CD4-positive, alpha-beta T cell treated with Interferon gamma for 1 hour (primary cell): Measurements from ENCODE around the gene C1orf167.

Source experiments
- DNase-seq: peaks from one replicate; pipeline ENCODE4 v3.0.0-alpha.2; 2020

C1orf167 gene

GRCh38 chr1:11761988-11762406 is at the start of gene C1orf167:
Gene C1orf167, plus strand, starts transcription at chr1:11762193. Its CDS starts 2,208 bp downstream, at chr1:11764401.
- peak; percentile 12 for DNase-seq

DNA sequence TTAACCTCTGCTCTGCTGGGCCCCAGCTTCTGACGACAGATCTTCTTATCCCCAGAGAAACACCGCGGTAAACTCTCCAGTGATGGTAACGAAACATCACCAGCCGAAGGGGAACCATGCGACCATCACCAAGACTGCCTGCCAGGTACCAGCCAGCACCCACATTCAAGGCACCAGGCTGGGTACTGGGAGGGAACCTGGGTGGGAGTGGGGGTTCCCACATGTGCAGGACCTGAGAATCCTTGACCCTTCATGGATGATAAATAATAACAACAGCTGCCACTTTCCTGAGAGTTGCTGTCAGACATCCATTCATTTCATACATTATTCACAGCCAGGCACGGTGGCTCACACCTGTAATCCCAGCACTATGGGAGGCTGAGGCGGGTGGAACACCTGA is 49.7 kb upstream of the C1orf167 start:
- no peak for DNase-seq

DNA sequence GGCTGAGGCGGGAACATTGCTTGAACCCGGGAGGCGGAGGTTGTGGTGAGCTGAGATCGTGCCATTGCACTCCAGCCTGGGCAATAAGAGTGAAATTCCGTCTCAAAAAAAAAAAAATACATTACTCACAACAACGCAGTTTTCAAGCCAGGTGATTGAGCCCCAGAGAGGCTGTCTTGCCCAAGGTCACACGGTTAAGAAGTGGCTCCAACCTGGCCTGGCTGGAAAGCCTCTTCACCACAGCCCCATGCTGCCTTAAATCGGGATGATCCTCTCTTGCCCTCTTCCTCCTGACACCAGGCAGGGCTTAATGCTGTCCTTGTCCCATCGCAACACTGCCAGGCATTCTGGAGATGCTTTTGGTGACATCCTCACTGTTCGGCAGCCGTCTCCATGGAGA is 48.9 kb upstream of the C1orf167 start:
- DNase-seq, result no peak

DNA sequence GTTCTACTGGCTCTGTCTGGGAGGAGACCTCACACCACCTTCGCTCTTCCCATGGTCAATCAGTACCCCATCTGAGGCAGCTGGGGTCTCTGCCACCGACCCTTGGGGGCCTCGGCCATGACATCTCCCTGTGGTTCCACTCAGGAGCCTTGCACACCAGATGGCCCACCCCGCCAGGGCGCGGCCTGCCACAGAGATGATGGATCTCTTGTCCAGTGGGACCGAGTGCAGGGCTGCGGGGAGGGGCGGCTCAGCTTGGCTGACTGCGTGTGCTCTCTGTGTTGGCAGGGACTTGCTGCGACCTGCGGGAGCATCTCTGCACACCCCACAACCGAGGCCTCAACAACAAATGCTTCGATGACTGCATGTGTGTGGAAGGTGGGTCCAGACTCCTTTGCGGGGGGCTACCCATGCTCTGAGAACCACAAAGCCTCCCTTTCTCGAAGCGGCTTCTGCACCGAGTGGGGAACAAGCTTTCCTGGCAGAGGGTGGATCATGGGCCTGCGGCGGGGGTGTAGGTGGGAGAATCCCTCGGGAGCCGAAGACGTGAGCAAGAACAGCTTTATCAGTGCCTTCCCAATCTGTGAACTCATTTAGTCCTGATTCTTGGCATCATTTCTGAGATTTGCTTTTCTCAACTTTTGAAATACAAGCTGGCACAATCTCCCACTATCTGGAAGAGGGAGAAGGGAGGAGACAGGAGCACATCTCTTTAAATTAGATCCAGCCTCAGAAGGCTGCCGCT is 47.0 kb upstream of the C1orf167 start:
- no peak for DNase-seq

DNA sequence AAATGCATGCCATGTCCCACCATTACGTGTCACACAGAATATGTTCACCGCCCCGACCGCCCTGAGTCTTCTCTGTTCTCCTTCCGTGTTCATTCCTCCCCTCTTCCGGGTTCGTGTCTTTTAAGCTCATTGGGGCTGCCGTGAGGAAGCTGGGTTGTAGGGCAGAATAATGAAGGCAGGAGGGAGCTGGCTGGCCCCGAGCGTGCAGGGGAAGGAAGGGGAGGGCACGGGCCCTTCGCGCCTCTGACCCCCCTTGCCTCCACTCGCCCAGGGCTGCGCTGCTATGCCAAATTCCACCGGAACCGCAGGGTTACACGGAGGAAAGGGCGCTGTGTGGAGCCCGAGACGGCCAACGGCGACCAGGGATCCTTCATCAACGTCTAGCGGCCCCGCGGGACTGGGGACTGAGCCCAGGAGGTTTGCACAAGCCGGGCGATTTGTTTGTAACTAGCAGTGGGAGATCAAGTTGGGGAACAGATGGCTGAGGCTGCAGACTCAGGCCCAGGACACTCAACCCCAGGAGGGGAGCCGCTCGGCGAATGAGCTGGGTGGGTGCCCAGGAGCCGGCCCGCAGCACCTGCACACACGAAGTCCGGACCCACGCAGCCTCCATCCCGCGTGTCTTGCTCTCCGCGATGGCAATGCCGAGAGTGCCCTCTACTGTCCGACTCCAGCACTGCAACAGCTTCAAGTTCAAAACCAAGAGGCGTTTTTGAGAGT is 42.5 kb upstream of the C1orf167 start:
- DNase-seq, result peak; percentile 83

- no peak for DNase-seq
These were observed 42.0 kb upstream of the C1orf167 start for GRCh38 chr1:11720033-11720376.

- no peak for DNase-seq
These were observed 41.5 kb upstream of the C1orf167 start for GRCh38 chr1:11720525-11720924.

DNA sequence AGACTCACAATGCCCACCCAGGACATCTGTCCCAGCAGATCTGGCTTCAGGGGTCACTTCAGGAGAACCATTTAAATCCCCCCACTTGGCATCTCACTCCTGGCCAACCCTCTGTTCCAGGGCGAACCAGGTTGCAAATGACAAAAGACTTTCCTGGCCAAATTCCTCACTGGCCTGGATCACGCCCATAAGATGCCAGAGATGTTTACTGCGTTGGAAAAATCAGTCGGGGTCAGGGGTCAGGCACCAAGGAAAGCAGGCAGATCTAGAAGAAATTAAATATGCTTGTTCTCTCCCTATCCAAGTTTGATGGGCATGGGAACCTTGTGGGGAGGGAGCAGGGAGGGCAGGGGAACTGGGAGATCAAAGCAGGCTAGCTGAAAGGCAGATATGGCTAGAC is 40.7 kb upstream of the C1orf167 start:
- DNase-seq, result no peak

GRCh38 chr1:11722538-11722937 is 39.5 kb upstream of the C1orf167 start:
- no peak for DNase-seq

DNA sequence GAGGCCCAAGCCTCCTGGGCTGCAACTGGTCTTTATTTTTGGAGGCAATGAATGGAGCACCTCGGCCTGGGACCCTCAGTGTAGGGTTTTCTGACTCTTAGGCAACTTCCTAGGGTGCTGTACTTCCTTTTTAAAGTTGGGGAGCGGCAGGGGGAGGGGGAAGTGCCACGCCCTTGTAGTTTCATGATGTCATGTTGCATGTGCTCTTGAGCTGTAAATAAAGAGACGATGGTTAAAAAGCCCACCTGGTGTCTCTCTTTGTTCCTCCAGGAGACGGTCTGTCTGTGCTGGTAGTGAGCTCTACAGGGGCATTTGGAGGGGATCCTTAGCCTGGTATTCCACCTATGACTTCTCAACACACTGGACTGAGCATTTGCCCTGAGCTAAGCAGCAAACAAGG is 36.4 kb upstream of the C1orf167 start:
- peak; percentile 49 for DNase-seq

GRCh38 chr1:11727119-11727518 is 34.9 kb upstream of the C1orf167 start:
- DNase-seq, result no peak

- no peak for DNase-seq
These were observed 33.7 kb upstream of the C1orf167 start for GRCh38 chr1:11728126-11728806.

DNA sequence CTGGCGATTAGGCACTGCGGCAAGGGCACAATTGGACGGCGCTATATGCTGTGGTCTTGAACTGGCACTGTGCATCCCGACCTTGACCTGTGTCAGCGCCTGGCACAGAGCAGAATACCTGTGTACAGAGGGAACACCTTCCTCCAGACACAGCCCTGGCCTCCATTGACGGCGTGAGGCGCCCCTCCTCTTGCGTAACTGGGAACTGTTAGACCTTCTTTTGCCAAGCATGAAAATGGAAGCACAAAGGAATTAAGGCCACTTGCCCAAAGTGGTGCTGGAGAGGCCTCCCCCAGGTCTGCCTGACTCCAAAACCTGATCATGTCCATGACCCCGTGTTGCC is 32.9 kb upstream of the C1orf167 start:
- no peak for DNase-seq

- DNase-seq, result no peak
These were observed 32.2 kb upstream of the C1orf167 start for GRCh38 chr1:11729498-11730428.

- DNase-seq, result peak; percentile 43
These were observed 31.5 kb upstream of the C1orf167 start for GRCh38 chr1:11730429-11730891.

DNA sequence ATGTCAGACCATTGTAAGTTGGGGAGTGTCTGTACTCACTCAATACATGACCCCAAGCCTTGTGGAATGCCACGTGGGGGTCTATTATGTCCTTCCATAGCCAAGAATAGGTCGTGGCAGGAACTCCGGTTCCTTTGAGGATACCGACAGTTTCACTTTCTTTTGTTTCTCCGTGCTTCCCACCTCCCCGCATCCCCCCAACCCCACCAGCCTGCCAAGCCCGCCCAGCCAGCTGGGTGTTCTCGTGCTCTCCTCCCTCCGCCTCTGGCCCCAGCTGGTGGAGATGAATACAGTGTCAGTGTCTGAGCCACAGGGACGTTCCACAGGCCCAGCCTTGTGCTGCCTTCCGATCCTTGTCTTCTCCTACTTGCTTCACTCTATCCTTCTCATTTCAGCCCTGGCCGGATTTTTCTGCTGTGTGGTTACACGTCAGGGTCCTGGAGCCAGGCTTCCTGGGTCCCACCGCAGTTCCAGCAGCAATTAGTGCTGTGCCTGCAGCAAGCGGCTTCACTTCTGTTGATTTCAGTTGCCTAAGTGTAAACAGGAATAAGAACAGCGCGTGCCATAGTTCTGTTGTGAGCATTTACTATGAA is 30.2 kb upstream of the C1orf167 start:
- DNase-seq, result peak; percentile 24

DNA sequence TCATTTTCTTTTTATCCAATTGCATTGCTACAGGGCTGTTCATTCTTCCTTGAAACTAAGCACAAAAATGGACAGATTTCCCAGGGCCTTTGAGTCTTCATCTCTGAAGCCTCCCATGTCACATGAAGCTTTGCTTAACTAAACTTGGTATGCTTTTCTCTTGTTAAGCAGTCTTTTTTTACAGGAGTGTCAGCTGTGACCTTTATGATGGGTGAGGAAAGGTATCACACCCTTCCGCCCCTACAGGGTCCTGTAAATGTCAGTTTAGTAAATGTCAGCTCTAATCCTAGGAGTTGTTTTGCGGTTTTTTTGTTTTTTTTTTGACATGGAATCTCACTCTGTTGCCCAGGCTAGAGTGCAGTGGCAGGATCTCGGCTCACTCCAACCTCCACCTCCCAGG is 28.7 kb upstream of the C1orf167 start:
- DNase-seq, result no peak

DNA sequence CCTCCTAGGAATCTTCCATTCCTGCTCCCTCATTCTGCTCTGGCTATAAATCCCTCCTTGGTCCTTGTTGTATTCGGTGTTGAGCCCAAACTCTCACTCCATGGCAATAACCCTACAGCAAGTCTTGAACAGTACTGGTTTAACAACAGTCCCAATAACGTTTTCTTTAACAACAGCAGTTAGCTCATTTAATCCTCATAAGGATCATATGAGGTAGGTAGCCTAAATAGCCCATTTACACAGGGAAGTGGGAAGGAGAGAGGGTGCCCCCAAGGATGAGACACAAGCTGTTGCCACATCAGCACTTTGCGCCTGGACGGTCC is 26.5 kb upstream of the C1orf167 start:
- no peak for DNase-seq

GRCh38 chr1:11735854-11736745 is 25.9 kb upstream of the C1orf167 start, which contains the start of gene AGTRAP:
Gene AGTRAP, plus strand, starts transcription at chr1:11736136. Its CDS starts 73 bp downstream, at chr1:11736209.
- peak; percentile 90 for DNase-seq

GRCh38 chr1:11736746-11737639 is 25.0 kb upstream of the C1orf167 start:
- DNase-seq, result peak; percentile 53
